Activated naive CD4-positive, alpha-beta T cell treated with anti-CD3 and anti-CD28 coated beads, Interleukin-2, amount 10 ng/mL, durations not matched to agents 7 days and 5 days (primary cell): ENCODE results near the gene SRRM5.

ENCODE experiments used
- CTCF ChIA-PET: fragments of 350-600 bp; sonication (Branson Sonifier 250); formaldehyde crosslinking; loops from one replicate; lab custom pipeline; 2021; ENCODE audit warnings: antibody characterized with exemption; lab: Charles Lee
- DNase-seq: peaks from one replicate; pipeline ENCODE4 v3.0.0-alpha.2; 2020
- H3K27ac Mint-ChIP-seq: one replicate; pipeline ENCODE4 v1.8.0; 2021; ENCODE audit warnings: mild to moderate bottlenecking, moderate library complexity, mixed read lengths
- H3K27me3 Mint-ChIP-seq: one replicate; pipeline ENCODE4 v1.8.0; 2021; ENCODE audit warnings: mild to moderate bottlenecking, mixed read lengths
- H3K36me3 Mint-ChIP-seq: one replicate; pipeline ENCODE4 v1.8.0; 2021; ENCODE audit warnings: mixed read lengths
- H3K4me1 Mint-ChIP-seq: one replicate; pipeline ENCODE4 v1.8.0; 2021; ENCODE audit warnings: mixed read lengths
- H3K4me3 Mint-ChIP-seq: one replicate; pipeline ENCODE4 v1.8.0; 2021; ENCODE audit warnings: mild to moderate bottlenecking, moderate library complexity, mixed read lengths
- H3K9me3 Mint-ChIP-seq: one replicate; pipeline ENCODE4 v1.8.0; 2021; ENCODE audit warnings: mixed read lengths

SRRM5 gene

GRCh38 chr19:43612374-43612773 is 486 bp downstream of the SRRM5 start:
- CTCF ChIA-PET, result no interaction called here

GRCh38 chr19:43616306-43616705 is 4.4 kb downstream of the SRRM5 start:
- Mint-ChIP-seq H3K27ac (no peak overlapping the region), H3K4me1 (peaks cover 23% of the 10 kb centered on the region), H3K4me3 (no peak overlapping the region)

More at GRCh38 chr19:43612374-43612773, 486 bp downstream of the SRRM5 start:
- no peaks in the 10 kb centered on the region for H3K27me3 Mint-ChIP-seq
- peaks cover 2% of the 10 kb centered on the region for H3K4me1 Mint-ChIP-seq
- H3K27ac Mint-ChIP-seq, result no peak overlapping the region
- H3K4me3 Mint-ChIP-seq, result no peak overlapping the region
- no peak for DNase-seq
- H3K9me3 Mint-ChIP-seq, result no peaks in the 10 kb centered on the region
- H3K36me3 Mint-ChIP-seq, result peaks cover 20% of the 10 kb centered on the region

GRCh38 chr19:43616954-43617353 is 5.1 kb downstream of the SRRM5 start:
- H3K27ac Mint-ChIP-seq, result no peak overlapping the region
- no peak overlapping the region for H3K4me3 Mint-ChIP-seq
- H3K9me3 Mint-ChIP-seq, result no peaks in the 10 kb centered on the region
- peaks cover 14% of the 10 kb centered on the region for H3K36me3 Mint-ChIP-seq
- no peak for DNase-seq
- H3K27me3 Mint-ChIP-seq, result no peaks in the 10 kb centered on the region
- peaks cover 27% of the 10 kb centered on the region for H3K4me1 Mint-ChIP-seq
- CTCF ChIA-PET, result interaction anchor here (0.6 kb wide), 1 partner anchor 28 kb away, joined by 3 read pairs; no protein-coding TSS in a partner anchor

More at GRCh38 chr19:43616306-43616705, 4.4 kb downstream of the SRRM5 start:
- H3K27me3 Mint-ChIP-seq, result no peaks in the 10 kb centered on the region
- no peaks in the 10 kb centered on the region for H3K9me3 Mint-ChIP-seq
- CTCF ChIA-PET, result interaction anchor here (0.5 kb wide), 1 partner anchor 96 kb away, joined by 4 read pairs; no protein-coding TSS in a partner anchor
- DNase-seq, result no peak
- H3K36me3 Mint-ChIP-seq, result peaks cover 17% of the 10 kb centered on the region

- DNase-seq, result peak; percentile 65
- H3K9me3 Mint-ChIP-seq, result no peaks in the 10 kb centered on the region
- no peaks in the 10 kb centered on the region for H3K27me3 Mint-ChIP-seq
- no peaks in the 10 kb centered on the region for H3K36me3 Mint-ChIP-seq
- H3K27ac Mint-ChIP-seq, result peak overlapping the region; percentile 98
- peaks cover 32% of the 10 kb centered on the region for H3K4me1 Mint-ChIP-seq
- CTCF ChIA-PET, result no interaction called here
- peak overlapping the region; percentile 94 for H3K4me3 Mint-ChIP-seq
These were observed 7.0 kb downstream of the SRRM5 start for GRCh38 chr19:43618921-43619261.

- Mint-ChIP-seq H3K27ac (peak within 1 kb of the TSS; percentile 98), H3K4me1 (peaks cover 37% of the 10 kb centered on the region)
- CTCF ChIA-PET, result no interaction called here
These were observed 7.6 kb downstream of the SRRM5 start, which contains the start of gene ZNF428 for GRCh38 chr19:43619262-43620060. TSS of gene ZNF428 (minus strand) at chr19:43619629. CDS start at chr19:43614304, 5,325 bp downstream.

GRCh38 chr19:43620061-43621001 is 8.4 kb downstream of the SRRM5 start:
- H3K4me3 Mint-ChIP-seq, result peak overlapping the region; percentile 94
- no peaks in the 10 kb centered on the region for H3K9me3 Mint-ChIP-seq
- peak; percentile 90 for DNase-seq
- no peaks in the 10 kb centered on the region for H3K27me3 Mint-ChIP-seq
- H3K27ac Mint-ChIP-seq, result peak overlapping the region; percentile 98
- no peaks in the 10 kb centered on the region for H3K36me3 Mint-ChIP-seq
- CTCF ChIA-PET, result no interaction called here
- H3K4me1 Mint-ChIP-seq, result peaks cover 45% of the 10 kb centered on the region

More at GRCh38 chr19:43619262-43620060, 7.6 kb downstream of the SRRM5 start, which contains the start of gene ZNF428:
- DNase-seq, result peak; percentile 88
- Mint-ChIP-seq H3K27me3 (no peaks in the 10 kb centered on the region), H3K9me3 (no peaks in the 10 kb centered on the region), H3K36me3 (no peaks in the 10 kb centered on the region), H3K4me3 (peak within 1 kb of the TSS; percentile 94)

- H3K27me3 Mint-ChIP-seq, result peaks cover 17% of the 10 kb centered on the region
- DNase-seq, result no peak
- H3K27ac Mint-ChIP-seq, result no peak overlapping the region
- no peaks in the 10 kb centered on the region for H3K36me3 Mint-ChIP-seq
- H3K4me3 Mint-ChIP-seq, result no peak overlapping the region
- CTCF ChIA-PET, result interaction anchor here (0.9 kb wide), 1 partner anchor 67 kb away, joined by 3 read pairs; no protein-coding TSS in a partner anchor
- peaks cover 58% of the 10 kb centered on the region for H3K4me1 Mint-ChIP-seq
- no peaks in the 10 kb centered on the region for H3K9me3 Mint-ChIP-seq
These were observed 10.2 kb downstream of the SRRM5 start for GRCh38 chr19:43622070-43622469.

- Mint-ChIP-seq H3K27ac (peak overlapping the region; percentile 42), H3K9me3 (no peaks in the 10 kb centered on the region), H3K27me3 (peaks cover 26% of the 10 kb centered on the region), H3K36me3 (no peaks in the 10 kb centered on the region), H3K4me3 (no peak overlapping the region), H3K4me1 (peaks cover 62% of the 10 kb centered on the region)
- CTCF ChIA-PET, result no interaction called here
- no peak for DNase-seq
These were observed 11.1 kb downstream of the SRRM5 start for GRCh38 chr19:43622956-43623355.

GRCh38 chr19:43623889-43624670 is 12.2 kb downstream of the SRRM5 start:
- CTCF ChIA-PET, result no interaction called here
- Mint-ChIP-seq H3K9me3 (no peaks in the 10 kb centered on the region), H3K27ac (no peak overlapping the region), H3K4me3 (no peak overlapping the region), H3K4me1 (peaks cover 55% of the 10 kb centered on the region), H3K36me3 (no peaks in the 10 kb centered on the region), H3K27me3 (peaks cover 27% of the 10 kb centered on the region)
- DNase-seq, result no peak

GRCh38 chr19:43624933-43625332 is 13.0 kb downstream of the SRRM5 start:
- CTCF ChIA-PET, result interaction anchor here (1.2 kb wide), 1 partner anchor 65 kb away, joined by 3 read pairs; no protein-coding TSS in a partner anchor
- peaks cover 49% of the 10 kb centered on the region for H3K4me1 Mint-ChIP-seq
- no peaks in the 10 kb centered on the region for H3K36me3 Mint-ChIP-seq
- H3K9me3 Mint-ChIP-seq, result no peaks in the 10 kb centered on the region
- H3K27me3 Mint-ChIP-seq, result peaks cover 27% of the 10 kb centered on the region
- peak; percentile 93 for DNase-seq
- H3K4me3 Mint-ChIP-seq, result no peak overlapping the region
- H3K27ac Mint-ChIP-seq, result peak overlapping the region; percentile 37

GRCh38 chr19:43625918-43626579 is 14.2 kb downstream of the SRRM5 start:
- H3K4me3 Mint-ChIP-seq, result no peak overlapping the region
- H3K27me3 Mint-ChIP-seq, result peaks cover 27% of the 10 kb centered on the region
- H3K4me1 Mint-ChIP-seq, result peaks cover 40% of the 10 kb centered on the region
- no peak overlapping the region for H3K27ac Mint-ChIP-seq
- CTCF ChIA-PET, result interaction anchor here (0.6 to 1.3 kb wide), 4 partner anchors 32 to 186 kb away, joined by 3 read pairs; no protein-coding TSS in a partner anchor
- H3K36me3 Mint-ChIP-seq, result no peaks in the 10 kb centered on the region
- H3K9me3 Mint-ChIP-seq, result no peaks in the 10 kb centered on the region
- peak; percentile 47 for DNase-seq

GRCh38 chr19:43626838-43627237 is 14.9 kb downstream of the SRRM5 start:
- H3K9me3 Mint-ChIP-seq, result no peaks in the 10 kb centered on the region
- H3K36me3 Mint-ChIP-seq, result no peaks in the 10 kb centered on the region
- peaks cover 37% of the 10 kb centered on the region for H3K4me1 Mint-ChIP-seq
- no peak for DNase-seq
- H3K27me3 Mint-ChIP-seq, result peaks cover 27% of the 10 kb centered on the region
- no peak overlapping the region for H3K4me3 Mint-ChIP-seq
- CTCF ChIA-PET, result interaction anchor here (0.6 to 1.3 kb wide), 2 partner anchors 32 to 187 kb away, joined by 3 read pairs; no protein-coding TSS in a partner anchor
- H3K27ac Mint-ChIP-seq, result no peak overlapping the region
